Stimulated activated CD8-positive, alpha-beta memory T cell treated with anti-CD3 and anti-CD28 coated beads, Interleukin-7, amount 100 ng/mL, for 48 hours (primary cell): ENCODE measurements around the gene UGT2B10.

Experiments
- DNase-seq, 2 donors: peaks; one replicate each; pipeline ENCODE4 v3.0.0-alpha.2; 2020; ENCODE audit warnings: low read depth in 1 of 2; ENCODE audit errors: extremely low read depth in 1 of 2

UGT2B10 gene

GRCh38 chr4:68869274-68869773, 53.5 kb downstream of the UGT2B10 start:
- no peak for DNase-seq

- no peak for DNase-seq
These were observed 56.2 kb downstream of the UGT2B10 start for GRCh38 chr4:68871809-68872642.

DNA sequence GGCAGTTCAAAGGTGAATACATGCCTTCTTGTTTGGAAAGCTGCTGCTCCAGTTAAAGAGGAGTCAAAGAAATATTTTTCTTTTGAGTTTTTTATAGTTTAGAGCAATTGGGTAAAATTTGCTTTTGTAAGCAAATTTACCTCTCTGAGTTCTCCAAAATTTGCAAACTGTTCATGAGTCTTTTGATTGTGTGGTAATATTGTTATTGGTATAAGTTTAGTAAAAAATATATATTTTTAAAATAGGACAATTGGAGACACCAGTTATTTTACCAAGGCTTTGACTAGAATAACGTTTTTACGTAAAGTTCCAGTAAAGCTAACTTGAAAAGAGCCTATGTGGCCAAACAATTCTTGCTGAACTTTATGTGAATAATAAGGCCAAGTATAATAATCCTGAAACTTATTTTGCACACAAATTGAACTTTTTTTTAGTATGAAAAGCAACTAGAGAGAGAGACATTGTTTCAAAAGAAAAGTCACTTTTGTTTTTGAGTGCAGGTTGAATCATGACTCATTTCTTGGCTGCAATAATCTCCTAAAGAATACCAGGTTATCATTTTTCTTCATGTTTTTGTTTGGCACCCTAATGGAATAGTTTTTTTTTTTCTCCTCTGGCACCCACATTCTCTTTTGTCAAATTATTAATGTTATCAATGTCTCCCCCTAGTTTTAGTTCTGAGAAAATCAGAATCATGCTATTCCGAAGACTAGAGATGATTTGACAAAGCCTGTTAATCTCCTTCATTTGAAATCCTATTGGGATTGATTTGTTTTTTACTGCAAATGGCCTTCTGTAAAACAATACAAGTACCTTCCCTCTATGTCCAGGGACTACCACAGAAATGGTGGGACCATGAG, 57.1 kb downstream of the UGT2B10 start:
- no peak for DNase-seq

DNA sequence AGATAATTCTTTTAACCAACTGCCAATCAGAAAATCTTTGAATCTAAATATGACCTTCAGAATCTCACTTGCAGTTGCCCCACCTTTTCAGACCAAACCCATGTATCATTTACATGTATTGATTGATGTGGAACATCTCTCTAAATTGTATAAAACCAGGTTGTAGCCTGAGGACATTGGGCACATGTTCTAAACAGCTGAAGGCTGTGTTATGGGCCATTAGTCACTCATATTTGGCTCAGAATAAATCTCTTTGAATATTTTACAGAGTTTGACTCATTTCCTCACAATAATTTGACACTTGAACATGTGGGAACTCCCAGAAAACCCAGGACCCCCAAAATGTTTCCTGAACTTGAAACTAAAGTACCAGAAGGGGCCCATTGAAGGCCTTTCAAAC, 58.7 kb downstream of the UGT2B10 start:
- no peak for DNase-seq

DNA sequence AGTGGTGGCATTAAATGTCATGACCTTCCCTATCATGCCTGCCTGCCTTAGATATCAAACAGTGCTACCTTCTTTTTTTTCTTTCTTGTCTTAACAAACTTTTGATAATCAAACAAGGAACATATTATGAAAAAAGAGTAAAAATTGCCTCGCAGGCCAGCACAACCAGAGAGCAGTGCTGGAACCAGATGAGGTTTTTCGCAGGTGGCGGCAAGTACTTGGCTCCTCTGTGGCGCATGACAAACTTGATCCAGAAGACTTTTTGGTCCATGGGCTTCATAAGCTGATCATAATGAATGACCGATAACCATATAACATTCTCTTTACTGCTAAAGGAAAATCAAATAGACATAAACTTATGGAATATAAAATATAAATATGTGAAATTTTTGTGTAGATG, 61.8 kb downstream of the UGT2B10 start:
- DNase-seq, result no peak

- DNase-seq, result no peak
These were observed 62.3 kb downstream of the UGT2B10 start for GRCh38 chr4:68878048-68878447.
